Measurements from ENCODE around the gene TTC12.

Gene TTC12

DNA sequence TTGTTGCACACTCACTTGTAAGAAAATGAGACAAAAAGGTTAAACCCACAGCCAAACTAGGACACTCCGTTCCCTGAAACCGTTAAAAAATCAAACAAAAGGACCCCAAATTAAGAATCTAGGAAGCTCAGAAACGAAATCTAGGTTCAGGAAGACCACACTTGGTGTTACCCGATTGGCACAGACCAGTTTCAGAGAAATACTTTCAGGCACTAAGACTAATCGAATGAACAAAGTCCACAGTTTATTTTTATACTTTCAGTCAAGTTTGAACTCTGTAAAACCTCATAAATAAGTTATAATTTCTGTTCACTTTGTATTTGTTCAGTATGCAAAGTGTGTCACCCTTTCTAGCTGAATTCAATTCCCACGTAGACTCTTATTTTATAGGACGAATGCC is 38.8 kb upstream of the TTC12 start:
- Histone ChIP-seq H3K27me3 (ENCODE audit: control insufficient read depth, insufficient read depth, low read length) (no peaks in the 10 kb centered on the region), H3K4me3 (ENCODE audit: low read length) (no peak overlapping the region), H3K27ac (ENCODE audit: low read depth, low read length) (no peak overlapping the region), H3K4me1 (ENCODE audit: control insufficient read depth, insufficient read depth, low read length) (no peaks in the 10 kb centered on the region), H3K36me3 (ENCODE audit: control insufficient read depth, insufficient read depth, low read length) (no peaks in the 10 kb centered on the region), H3K9ac (ENCODE audit: low read length) (no peak overlapping the region)

DNA sequence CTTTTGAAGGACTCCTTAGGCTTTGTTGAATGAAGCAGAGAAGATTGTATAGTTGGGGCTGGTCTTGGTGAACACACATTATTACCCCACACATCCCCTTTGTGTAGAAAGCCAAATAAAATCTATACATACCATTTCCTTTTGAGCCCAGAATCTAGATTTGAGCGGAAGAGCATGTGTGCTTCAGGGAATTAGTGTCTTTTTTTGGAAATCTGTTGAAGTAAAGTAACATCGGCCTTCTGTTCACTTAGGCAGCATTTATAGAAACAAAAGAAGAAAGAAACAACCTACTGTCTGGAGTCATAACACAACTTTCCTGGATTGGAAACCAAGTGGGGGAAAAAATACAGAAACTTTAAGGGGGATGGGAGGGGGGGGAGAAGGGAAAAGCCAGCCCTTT is 37.9 kb upstream of the TTC12 start:
- no peak overlapping the region for H3K27ac ChIP-seq (ENCODE audit: low read depth, low read length)
- no peaks in the 10 kb centered on the region for H3K4me1 ChIP-seq (ENCODE audit: control insufficient read depth, insufficient read depth, low read length)
- no peaks in the 10 kb centered on the region for H3K36me3 ChIP-seq (ENCODE audit: control insufficient read depth, insufficient read depth, low read length)
- no peak overlapping the region for H3K4me3 ChIP-seq (ENCODE audit: low read length)
- H3K9ac ChIP-seq (ENCODE audit: low read length), result no peak overlapping the region
- H3K27me3 ChIP-seq (ENCODE audit: control insufficient read depth, insufficient read depth, low read length), result no peaks in the 10 kb centered on the region

DNA sequence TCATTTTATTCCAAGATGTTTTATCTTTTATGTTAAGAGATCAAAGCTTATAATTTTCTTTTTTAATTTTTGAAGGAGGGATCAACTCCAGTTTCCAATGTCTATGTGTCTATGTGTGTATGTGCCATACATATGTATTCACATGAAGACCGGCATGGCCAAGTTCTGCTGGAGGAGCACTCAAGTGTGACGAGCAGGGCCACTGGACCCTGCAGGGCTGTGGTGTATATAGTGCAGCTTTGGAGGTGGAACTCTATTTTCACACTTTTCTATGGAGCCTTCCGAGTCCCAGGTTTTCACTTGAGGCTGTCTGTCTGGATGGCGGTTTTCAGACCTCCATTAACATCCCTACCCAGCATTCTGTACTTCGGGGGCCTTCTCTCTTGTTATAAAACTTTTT is 36.5 kb upstream of the TTC12 start:
- no peak overlapping the region for H3K27ac ChIP-seq (ENCODE audit: low read depth, low read length)
- no peaks in the 10 kb centered on the region for H3K4me1 ChIP-seq (ENCODE audit: control insufficient read depth, insufficient read depth, low read length)
- H3K27me3 ChIP-seq (ENCODE audit: control insufficient read depth, insufficient read depth, low read length), result no peaks in the 10 kb centered on the region
- no peaks in the 10 kb centered on the region for H3K36me3 ChIP-seq (ENCODE audit: control insufficient read depth, insufficient read depth, low read length)
- H3K4me3 ChIP-seq (ENCODE audit: low read length), result no peak overlapping the region
- no peak overlapping the region for H3K9ac ChIP-seq (ENCODE audit: low read length)

DNA sequence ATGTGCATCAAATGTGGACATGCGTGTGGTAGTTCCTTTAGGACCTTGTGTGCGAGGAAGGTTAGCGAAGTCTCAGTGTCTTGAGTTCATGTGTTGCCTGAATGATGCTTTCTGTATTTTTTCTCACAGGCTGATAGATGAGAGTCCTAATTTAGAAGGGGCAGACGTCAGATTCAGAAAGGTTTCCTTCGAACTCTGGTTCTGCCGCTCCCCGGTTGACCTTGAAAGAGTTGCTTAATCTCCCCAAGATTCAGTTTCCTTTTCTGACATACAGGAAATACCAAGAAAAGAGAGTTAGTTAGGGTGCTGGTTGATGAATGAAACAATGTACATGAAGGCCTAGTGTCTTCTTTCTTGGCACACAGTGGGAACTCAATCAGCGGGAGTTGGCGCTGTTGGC is 35.9 kb upstream of the TTC12 start:
- Histone ChIP-seq H3K27me3 (ENCODE audit: control insufficient read depth, insufficient read depth, low read length) (no peaks in the 10 kb centered on the region), H3K36me3 (ENCODE audit: control insufficient read depth, insufficient read depth, low read length) (no peaks in the 10 kb centered on the region), H3K4me1 (ENCODE audit: control insufficient read depth, insufficient read depth, low read length) (no peaks in the 10 kb centered on the region), H3K27ac (ENCODE audit: low read depth, low read length) (no peak overlapping the region), H3K9ac (ENCODE audit: low read length) (no peak overlapping the region), H3K4me3 (ENCODE audit: low read length) (no peak overlapping the region)

DNA sequence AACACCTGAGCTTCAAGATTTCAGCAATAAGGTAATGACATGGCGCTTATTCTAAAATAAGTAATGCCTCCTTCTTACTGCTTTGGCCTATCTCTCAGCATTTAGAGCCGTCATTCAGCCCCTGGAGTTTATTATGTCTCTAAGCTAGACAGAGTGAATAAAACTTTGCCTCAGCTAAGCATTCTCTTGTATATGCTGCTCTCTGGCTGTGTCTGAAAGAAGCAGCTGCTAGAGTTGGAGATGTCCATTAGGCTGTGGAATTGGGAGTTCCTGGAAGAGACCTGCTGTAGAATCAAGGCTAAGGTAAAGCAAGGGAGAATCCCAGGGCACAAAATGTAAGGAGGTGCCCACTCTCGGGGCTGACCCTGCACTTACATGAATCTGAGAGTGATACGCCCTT is 35.5 kb upstream of the TTC12 start:
- Histone ChIP-seq H3K27me3 (ENCODE audit: control insufficient read depth, insufficient read depth, low read length) (no peaks in the 10 kb centered on the region), H3K4me1 (ENCODE audit: control insufficient read depth, insufficient read depth, low read length) (no peaks in the 10 kb centered on the region), H3K4me3 (ENCODE audit: low read length) (no peak overlapping the region), H3K9ac (ENCODE audit: low read length) (no peak overlapping the region), H3K27ac (ENCODE audit: low read depth, low read length) (no peak overlapping the region), H3K36me3 (ENCODE audit: control insufficient read depth, insufficient read depth, low read length) (no peaks in the 10 kb centered on the region)

DNA sequence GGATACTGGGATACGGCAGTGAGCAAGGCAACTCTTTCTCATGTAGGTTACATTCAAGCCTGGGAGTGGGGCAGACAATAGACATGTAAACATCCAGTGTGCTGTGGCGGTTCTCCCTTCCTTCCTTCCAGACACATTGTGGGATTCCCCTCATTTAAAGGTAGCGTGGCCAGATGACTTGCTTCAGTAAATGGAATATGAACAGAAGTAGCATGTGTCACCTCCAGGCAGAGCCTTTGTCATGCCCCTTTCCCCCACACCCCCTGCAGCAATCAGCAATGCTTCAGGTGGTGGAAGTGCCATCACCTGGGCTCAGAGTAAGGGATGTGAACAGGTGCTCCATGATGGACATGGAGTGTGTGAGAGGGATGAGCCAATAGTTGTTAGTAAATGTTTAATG is 34.8 kb upstream of the TTC12 start:
- Histone ChIP-seq H3K36me3 (ENCODE audit: control insufficient read depth, insufficient read depth, low read length) (no peaks in the 10 kb centered on the region), H3K9ac (ENCODE audit: low read length) (no peak overlapping the region), H3K27ac (ENCODE audit: low read depth, low read length) (no peak overlapping the region), H3K4me3 (ENCODE audit: low read length) (no peak overlapping the region), H3K4me1 (ENCODE audit: control insufficient read depth, insufficient read depth, low read length) (no peaks in the 10 kb centered on the region), H3K27me3 (ENCODE audit: control insufficient read depth, insufficient read depth, low read length) (no peaks in the 10 kb centered on the region)

DNA sequence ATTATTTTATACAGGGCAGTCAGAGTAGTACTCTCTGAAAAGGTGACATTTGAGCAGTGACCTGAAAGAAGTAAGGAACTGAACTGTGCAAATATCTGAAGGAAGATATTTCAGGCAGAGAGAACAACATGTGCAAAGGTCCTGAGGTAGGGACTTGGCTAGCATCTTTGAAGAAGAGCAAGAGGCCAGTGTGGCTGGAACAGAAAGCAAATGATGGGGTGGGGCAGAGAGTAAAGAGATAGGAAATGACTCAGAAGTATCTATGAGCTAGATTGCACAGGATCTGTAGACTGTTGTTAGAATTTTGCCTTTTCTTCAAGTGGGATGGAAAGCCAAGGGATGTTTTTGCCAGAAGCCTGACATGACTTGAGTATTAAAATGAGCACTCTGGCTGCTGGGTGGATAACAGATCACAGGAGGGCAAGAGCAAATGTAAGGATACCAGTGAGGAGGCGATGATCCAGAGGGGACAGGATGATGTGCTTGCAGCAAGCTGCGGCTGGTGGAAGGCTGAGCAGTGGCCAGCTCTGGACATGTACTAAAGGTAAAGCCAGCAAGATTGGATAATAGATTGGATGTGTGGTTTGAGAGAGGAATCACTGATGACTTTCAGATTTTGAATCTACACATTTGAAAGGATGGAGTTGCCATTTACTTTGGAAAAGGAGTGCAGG is 33.2 kb upstream of the TTC12 start:
- Histone ChIP-seq H3K27ac (ENCODE audit: low read depth, low read length) (no peak overlapping the region), H3K4me3 (ENCODE audit: low read length) (no peak overlapping the region), H3K4me1 (ENCODE audit: control insufficient read depth, insufficient read depth, low read length) (no peaks in the 10 kb centered on the region), H3K27me3 (ENCODE audit: control insufficient read depth, insufficient read depth, low read length) (no peaks in the 10 kb centered on the region), H3K36me3 (ENCODE audit: control insufficient read depth, insufficient read depth, low read length) (no peaks in the 10 kb centered on the region), H3K9ac (ENCODE audit: low read length) (no peak overlapping the region)

DNA sequence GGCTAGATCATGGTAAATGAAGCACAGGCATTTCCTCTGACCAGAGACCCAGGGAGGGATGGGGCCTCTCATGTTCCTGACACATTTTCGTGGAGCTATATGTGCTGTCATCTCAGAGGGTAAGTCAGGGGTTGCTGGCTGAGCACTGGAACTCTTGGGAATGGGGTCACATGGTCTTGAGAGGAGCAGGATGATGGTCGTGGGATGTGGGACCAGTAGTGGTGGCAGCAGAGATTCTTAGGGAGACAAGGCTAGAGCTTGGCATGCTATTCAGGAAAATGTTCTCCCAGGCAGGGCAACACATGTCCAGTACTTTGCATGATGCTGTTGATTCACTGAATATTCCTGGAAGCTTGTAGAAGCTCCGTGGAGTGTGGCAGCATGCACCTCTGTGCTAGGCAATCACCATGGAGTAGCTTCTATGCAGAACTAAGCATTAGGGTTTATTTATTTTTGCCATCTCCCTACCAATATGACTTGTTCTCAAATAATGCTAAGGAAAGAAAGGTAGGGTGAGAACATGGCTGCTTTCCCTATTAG is 31.4 kb upstream of the TTC12 start:
- Histone ChIP-seq H3K36me3 (ENCODE audit: control insufficient read depth, insufficient read depth, low read length) (no peaks in the 10 kb centered on the region), H3K9ac (ENCODE audit: low read length) (no peak overlapping the region), H3K4me1 (ENCODE audit: control insufficient read depth, insufficient read depth, low read length) (no peaks in the 10 kb centered on the region), H3K27me3 (ENCODE audit: control insufficient read depth, insufficient read depth, low read length) (no peaks in the 10 kb centered on the region), H3K27ac (ENCODE audit: low read depth, low read length) (no peak overlapping the region), H3K4me3 (ENCODE audit: low read length) (no peak overlapping the region)

DNA sequence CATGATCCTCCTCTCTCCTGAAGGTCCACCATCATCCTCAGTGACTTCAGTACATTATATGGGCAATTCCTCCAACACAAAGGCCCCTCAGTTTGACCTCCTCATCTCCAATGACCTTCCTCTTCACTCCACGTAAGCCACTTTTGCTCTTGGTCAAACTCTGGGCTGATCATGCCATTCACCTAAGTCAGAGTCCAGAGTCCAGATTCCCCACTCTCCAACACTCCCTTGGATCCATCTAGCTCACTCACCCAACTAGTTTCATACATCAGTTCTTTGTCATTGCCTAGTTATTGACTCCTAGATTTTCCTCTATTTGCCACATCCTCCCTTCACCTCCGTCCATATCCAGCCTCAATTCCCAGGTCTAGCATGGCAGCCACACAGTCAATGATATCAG is 30.5 kb upstream of the TTC12 start:
- Histone ChIP-seq H3K4me3 (ENCODE audit: low read length) (no peak overlapping the region), H3K27ac (ENCODE audit: low read depth, low read length) (no peak overlapping the region), H3K9ac (ENCODE audit: low read length) (no peak overlapping the region), H3K4me1 (ENCODE audit: control insufficient read depth, insufficient read depth, low read length) (no peaks in the 10 kb centered on the region), H3K27me3 (ENCODE audit: control insufficient read depth, insufficient read depth, low read length) (no peaks in the 10 kb centered on the region), H3K36me3 (ENCODE audit: control insufficient read depth, insufficient read depth, low read length) (no peaks in the 10 kb centered on the region)

DNA sequence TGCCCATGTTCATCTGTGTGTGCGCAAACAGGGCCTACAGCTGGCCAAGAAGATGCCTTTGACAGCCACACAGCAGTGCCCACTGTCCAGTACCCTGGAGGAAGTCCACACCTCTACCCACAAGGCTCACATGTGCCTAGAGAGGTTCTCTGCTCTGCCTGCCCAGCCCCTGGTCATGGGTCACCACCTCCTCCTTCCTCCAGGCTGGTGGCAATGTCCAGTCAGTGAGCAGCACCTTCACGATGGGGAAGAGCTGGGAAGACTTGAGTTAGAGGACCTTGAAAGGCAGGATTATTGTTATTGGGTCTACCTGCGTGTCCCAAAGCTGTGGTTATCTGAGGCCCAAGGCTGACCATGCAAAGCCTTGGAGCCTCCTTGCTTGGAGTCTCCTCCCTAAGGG is 28.4 kb upstream of the TTC12 start:
- no peaks in the 10 kb centered on the region for H3K4me1 ChIP-seq (ENCODE audit: control insufficient read depth, insufficient read depth, low read length)
- no peak overlapping the region for H3K4me3 ChIP-seq (ENCODE audit: low read length)

DNA sequence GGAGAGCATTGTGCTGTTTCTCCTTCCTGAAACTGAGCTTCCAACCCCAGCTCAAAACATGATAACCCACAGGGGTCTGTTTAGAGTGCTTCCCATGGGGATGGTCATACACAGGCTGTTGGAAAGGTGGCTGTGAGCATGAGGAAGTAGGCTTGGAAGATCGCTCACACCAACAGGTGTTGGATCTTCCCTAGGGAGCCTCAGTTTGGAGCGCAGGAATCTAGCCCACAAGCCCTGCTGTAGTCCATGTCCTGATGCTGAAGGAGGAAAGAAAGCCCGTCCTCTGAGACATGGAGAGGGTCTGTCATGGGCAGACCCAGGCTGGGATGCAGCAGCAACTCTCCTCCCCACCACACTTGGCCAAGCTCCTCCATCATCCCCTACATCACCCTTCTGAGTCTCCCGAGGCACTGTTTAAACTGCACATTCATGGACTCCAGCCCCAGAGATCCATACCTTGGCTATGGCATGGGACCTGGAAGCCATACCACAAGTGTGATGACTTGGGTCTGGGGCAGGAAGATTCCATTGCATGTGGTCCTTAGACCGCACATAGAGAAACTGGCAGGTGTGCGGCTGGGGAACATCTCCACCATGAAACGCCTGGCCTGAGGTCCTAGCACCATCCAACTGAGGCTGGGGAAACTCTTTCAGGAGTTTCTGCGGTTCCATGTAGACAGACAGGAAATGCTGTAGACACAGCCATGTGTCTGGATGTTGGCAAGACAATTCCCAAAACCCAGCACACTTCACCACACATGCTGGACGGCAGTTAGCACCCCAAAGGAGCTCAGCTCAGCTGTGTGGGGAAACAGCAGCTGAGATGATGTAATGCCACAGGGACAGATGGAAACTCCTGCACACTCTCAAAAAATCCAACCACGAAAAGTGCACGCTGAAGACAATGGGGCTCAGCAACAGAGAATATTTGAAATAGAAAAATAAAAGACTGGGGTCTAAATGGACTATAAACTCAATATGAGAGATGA is 27.6 kb upstream of the TTC12 start:
- Histone ChIP-seq H3K27me3 (ENCODE audit: control insufficient read depth, insufficient read depth, low read length) (no peaks in the 10 kb centered on the region), H3K36me3 (ENCODE audit: control insufficient read depth, insufficient read depth, low read length) (no peaks in the 10 kb centered on the region), H3K9ac (ENCODE audit: low read length) (no peak overlapping the region), H3K27ac (ENCODE audit: low read depth, low read length) (no peak overlapping the region), H3K4me1 (ENCODE audit: control insufficient read depth, insufficient read depth, low read length) (no peaks in the 10 kb centered on the region), H3K4me3 (ENCODE audit: low read length) (no peak overlapping the region)

More for the DNA sequence above, 28.4 kb upstream of the TTC12 start:
- H3K36me3 ChIP-seq (ENCODE audit: control insufficient read depth, insufficient read depth, low read length), result no peaks in the 10 kb centered on the region
- H3K27me3 ChIP-seq (ENCODE audit: control insufficient read depth, insufficient read depth, low read length), result no peaks in the 10 kb centered on the region
- H3K9ac ChIP-seq (ENCODE audit: low read length), result no peak overlapping the region
- no peak overlapping the region for H3K27ac ChIP-seq (ENCODE audit: low read depth, low read length)

DNA sequence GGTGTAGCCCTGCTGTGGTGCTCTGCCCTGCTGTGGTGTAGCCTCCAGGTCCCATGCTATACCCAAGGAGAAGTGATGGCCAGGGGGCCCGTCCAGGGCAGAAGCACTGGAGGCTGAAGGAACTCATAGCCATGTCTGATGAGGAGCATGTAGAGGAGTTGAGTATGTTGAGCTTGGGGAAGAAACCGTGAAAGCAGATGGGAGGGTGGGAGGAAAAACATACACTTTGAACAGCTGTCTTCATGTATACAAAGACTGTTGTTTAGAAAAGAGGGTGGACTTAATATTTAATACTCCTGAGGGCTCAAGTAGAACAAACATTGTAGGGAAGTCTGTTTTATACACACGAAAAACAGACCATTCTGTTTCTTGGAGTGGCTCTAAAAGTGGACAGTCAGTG is 26.6 kb upstream of the TTC12 start:
- H3K4me1 ChIP-seq (ENCODE audit: control insufficient read depth, insufficient read depth, low read length), result no peaks in the 10 kb centered on the region
- no peaks in the 10 kb centered on the region for H3K36me3 ChIP-seq (ENCODE audit: control insufficient read depth, insufficient read depth, low read length)
- no peak overlapping the region for H3K9ac ChIP-seq (ENCODE audit: low read length)
- no peak overlapping the region for H3K27ac ChIP-seq (ENCODE audit: low read depth, low read length)
- H3K27me3 ChIP-seq (ENCODE audit: control insufficient read depth, insufficient read depth, low read length), result no peaks in the 10 kb centered on the region
- no peak overlapping the region for H3K4me3 ChIP-seq (ENCODE audit: low read length)
